ENCODE results near the gene CCDC184.
"Not testable (repeated sequence)": the region's sequence is repeated elsewhere in the genome, so short reads cannot be mapped to it uniquely, and the experiment has no call there.

CCDC184 gene

DNA sequence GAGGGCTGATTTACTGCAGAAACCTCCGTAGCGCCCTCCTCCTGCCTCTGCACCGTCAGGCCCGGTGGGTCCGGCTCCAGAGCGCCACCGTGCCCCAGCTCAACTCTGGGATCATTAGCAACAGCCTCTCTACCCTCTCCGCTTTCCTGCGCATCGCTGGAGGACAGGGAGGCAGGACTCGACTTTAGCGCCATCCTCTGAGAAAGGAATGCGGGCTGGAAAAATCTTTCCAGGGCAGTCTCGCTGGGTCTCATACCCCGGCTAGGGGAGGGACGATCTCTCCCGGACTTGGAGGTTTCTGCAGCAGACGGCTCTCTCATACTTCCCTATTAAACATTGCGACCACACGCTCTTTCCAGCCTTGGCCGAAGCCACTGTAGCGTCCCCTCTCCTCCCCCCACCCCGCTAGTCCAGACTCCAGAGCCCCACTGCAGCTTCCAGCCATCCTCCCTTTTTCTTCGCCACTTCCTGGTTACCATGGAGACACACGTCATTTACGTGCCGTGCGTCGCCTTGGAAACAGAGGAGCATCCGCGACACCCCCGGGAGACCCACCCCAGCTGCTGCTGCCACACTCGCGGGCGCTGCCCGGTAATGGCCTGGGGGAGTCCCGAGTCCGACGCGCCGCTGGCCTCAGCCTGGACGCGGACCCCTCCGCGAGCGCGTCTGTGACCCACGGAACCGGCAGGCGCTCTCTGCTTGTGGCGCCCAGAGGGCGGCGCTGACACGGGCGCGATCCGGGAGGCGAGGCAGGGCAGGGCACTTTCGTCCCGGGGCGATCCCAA lies at the start of gene CCDC184:
Gene CCDC184 (plus strand): TSS at position 554 of the 785 bp plus-strand sequence. CDS start 479 bp downstream, outside the sequence.
- peak; percentile 17 to 51 (median 27) for DNase-seq

DNA sequence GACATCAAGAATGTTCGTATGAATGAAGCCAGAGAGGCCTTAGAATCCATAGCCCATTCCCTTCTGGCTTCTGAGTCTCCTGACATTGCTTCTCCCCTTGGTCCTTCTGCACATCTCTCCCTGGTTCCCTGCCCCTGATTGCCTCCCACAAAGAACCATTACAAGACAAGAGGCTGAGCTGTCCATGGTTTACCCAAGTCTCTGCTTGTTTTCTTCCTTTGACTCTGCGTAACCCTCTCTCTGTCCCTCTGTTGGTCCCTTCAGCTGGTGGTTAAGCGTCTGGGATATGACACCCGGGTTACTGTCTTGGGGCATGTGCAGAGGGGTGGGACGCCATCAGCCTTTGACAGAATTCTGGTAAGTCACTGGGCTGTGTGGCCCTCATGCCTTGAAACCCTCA lies 48.4 kb upstream of the CCDC184 start:
- DNase-seq, result no peak

DNA sequence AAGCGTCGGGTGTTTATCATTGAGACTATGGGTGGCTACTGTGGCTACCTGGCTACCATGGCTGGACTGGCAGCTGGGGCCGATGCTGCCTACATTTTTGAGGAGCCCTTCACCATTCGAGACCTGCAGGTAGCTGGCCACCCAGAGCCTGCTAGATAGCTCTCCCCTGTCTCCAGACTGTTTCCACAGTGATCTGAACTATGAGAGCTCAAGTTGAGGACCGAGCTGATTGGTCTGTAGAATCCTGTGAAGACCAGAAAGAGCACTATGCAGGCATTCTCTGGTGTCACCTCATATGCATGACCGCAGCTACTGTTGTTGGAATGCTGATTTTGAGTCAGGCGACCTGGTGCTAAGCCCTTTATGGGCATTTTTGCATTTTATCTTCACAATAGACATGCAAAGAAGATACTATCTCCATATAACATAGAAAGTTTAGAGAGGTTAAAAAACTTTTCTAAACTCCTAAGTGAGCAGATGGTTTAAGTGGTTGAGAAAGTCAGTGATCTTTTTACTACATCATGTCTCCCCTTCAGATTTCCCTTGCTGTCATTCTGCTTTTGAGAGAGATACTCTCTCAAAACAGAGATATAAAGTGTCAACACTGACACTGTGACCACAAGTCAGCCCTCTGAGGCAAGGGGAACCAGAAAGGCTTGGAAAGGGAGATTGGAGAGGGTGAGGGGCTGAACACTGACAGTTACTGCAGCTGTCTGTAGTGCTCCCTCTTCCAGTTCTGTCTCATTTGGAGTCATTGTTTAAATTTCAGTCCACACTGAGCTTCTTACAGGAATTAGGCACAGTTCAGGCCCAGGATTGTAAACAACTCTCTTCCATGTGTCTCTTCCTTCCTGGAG lies 40.4 kb upstream of the CCDC184 start:
- no peak for DNase-seq

- no peak for DNase-seq
These were observed 39.5 kb upstream of the CCDC184 start for GRCh38 chr12:48143898-48144297.

DNA sequence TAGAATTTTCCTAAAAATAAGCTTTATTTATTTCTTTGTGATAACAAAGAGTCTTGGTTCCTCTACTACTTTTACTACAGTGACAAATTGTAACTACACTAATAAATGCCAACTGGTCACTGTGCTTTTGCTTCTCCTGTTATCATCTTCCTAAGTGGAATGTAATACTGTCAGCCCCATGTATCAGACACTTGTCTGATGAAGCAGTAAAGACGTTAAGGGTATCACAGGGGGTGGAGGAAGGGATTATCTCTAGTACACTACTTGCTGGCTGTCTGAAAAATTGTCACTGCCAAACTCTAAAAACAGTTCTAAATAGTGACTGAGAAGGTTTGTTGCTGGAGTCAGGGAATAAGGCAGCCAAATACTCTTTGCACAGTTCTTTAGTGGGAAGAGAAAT lies 37.5 kb upstream of the CCDC184 start:
- DNase-seq, result no peak

DNA sequence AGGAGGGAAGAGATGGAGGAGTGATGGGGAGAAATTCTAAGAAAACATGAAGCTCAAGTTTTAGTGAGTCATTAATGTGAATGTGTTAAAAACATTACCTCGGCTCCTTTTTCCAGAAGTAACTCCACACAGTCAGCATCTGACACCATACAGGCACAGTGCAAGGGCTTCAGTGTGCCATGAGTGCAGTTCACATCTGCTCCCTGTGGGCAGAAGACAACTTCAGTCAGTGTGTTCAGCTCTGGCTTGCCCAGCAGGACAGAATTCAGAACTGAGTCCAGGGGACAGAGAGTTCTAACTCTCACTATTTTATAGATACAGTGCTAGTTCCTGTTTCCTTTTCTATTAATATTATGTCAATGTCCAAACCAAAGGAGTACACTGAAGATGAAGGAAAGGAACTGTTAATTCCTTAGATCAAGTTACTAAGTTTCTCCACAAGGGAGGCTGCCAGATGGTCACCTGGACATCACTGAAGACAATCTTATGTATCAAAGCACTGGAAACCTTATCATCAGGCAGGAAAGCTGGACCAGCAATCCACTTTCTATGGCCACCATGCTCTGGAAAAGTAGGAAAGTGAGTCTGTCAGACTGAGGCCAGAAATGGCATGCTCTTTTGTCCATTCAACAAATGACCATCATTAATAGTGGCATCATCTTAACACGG lies 32.2 kb upstream of the CCDC184 start:
- no peak for DNase-seq

GRCh38 chr12:48155786-48156185 lies 27.7 kb upstream of the CCDC184 start:
- not testable (repeated sequence) for DNase-seq

DNA sequence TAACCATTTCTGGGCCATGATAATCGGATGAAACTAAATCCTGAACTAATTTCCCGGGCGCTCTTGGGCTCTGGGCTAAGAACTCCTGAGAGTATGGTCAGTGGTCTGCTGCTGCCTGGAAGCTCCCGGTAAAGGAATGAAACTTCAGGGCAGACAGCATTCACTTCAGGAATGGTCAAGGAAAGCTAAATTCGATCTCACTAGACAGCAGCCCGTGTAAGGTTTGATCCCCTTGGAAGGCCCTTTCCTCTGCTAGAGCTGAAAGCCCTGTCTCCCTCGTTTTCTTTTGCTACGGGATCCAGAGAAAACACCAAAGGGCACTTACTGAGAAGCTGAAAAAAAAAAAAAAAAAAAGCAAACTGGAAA lies 26.8 kb upstream of the CCDC184 start:
- no peak for DNase-seq

DNA sequence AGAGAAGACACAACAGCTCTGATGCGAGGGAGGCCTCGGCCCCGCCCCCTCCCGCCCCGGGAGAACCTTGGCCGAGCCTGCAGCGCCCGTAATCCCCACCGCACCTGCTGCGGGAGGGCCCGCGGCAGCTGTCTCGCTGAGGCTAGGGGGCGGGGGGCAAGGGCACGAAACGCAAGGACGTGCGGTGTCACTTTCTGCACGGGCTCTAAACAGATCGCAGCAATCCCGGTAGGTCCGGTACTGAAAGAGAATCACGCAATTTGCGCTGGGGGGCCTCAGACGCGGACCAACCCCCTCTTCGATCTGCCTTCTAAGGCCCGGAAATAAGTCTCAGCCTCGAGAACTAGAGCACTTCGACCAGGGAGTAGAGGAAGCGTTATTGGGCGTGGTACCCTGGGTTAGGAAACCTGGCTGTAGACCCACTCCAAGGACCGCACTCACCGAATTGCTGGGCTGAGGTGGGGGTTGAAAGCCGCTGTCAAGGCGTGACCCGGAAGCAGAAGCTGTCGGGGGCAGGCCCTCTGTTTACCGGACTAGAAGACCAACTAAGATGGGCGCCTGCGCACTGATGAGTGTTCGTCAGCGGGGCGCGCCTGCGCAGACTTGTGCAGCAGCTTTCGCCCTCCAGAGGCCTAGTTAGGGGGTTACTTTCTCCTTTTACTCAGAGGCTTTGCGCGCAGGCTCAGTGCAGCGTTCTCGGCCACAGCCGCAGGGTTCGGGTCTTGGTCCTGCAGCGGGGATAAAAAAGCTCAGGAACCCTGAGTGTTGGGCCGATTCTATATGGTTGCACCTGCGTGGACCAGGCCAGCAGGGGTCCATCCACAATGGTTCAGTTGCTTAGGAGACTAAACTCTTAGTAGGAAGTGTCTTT lies 26.2 kb upstream of the CCDC184 start, which contains the start of gene ASB8:
Gene ASB8 (minus strand): TSS at position 498 of the 871 bp plus-strand sequence. CDS start 4,019 bp downstream, outside the sequence.
- DNase-seq, result peak; percentile 97 to 98 (median 98)

DNA sequence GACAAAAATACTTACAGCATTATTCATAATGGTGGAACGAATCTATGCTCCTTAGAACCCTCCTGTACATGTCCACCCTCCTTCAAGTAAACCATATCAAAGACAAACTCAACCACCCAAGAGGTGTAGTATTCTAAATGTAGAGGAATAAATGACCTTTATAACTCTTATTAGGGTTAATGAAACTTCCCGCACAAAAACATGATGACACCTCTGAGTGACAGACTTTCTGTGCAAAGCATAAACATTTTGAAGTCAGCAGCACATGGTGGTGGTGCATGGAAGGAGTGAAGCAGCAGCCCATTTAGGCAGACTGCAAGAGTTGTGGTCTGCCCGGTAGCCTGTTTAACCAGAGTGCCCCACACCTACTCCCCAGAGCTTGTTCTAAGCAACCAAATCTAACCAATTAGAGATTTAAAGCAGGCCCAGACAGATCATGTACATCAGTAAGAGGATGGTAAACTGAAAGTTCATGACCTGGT lies 25.5 kb upstream of the CCDC184 start:
- DNase-seq, result no peak

DNA sequence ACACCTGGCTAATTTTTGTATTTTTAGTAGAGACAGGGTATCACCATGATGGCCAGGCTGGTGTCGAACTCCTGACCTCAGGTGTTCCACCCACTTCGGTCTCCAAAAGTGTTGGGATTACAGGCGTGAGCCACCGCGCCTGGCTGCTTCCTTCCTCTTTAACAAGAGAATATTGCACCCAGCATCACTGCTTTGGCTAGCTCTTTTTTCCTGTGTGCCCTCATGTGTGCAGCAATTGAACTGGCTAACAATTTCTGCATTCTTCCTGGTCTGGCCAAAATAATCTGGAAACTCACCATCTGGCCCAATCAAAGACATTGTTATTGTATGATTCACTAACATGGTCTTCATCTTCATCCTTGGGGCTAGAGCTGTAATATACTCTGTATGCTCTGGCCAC lies 23.4 kb upstream of the CCDC184 start:
- no peak for DNase-seq

DNA sequence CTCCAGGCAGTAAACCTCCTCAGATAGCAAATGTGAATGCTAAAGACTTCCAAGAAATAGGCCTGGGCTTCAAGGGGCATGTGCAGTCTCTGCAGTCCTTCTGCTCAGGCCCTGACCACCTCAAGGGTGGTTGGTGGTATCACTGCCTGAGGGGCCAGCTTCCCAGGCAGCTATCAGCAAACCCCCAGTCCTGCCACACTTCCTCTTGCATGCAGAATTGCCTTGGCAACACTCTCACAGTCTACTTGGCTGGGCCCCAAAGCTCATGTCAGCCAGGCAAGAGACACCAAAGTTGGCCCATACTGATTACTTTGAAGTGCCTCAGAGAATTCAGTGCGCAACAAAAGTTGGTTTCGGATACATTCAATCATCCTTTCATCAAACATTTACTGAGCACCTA lies 22.6 kb upstream of the CCDC184 start:
- DNase-seq, result no peak

- DNase-seq, result no peak
These were observed 20.2 kb upstream of the CCDC184 start for GRCh38 chr12:48163150-48163747.

DNA sequence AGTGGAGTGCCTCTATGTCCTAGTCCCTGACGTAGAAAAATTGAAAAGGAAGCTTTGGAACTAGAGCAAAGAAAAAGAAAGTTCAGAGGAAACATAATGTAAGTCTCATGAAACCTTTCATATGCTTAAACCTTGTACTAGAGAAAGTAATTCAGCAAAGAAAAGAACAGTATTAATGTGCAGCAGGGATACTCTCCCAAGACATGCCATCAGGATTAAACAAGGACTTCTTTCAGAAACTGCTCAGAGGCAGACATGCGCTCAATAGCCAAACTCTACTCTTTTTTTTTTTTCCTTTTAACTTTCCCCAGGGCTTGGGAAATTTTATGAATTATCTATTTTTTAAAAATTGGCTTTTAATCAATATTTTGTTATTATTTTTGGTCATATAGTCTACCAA lies 19.0 kb upstream of the CCDC184 start:
- DNase-seq, result no peak

DNA sequence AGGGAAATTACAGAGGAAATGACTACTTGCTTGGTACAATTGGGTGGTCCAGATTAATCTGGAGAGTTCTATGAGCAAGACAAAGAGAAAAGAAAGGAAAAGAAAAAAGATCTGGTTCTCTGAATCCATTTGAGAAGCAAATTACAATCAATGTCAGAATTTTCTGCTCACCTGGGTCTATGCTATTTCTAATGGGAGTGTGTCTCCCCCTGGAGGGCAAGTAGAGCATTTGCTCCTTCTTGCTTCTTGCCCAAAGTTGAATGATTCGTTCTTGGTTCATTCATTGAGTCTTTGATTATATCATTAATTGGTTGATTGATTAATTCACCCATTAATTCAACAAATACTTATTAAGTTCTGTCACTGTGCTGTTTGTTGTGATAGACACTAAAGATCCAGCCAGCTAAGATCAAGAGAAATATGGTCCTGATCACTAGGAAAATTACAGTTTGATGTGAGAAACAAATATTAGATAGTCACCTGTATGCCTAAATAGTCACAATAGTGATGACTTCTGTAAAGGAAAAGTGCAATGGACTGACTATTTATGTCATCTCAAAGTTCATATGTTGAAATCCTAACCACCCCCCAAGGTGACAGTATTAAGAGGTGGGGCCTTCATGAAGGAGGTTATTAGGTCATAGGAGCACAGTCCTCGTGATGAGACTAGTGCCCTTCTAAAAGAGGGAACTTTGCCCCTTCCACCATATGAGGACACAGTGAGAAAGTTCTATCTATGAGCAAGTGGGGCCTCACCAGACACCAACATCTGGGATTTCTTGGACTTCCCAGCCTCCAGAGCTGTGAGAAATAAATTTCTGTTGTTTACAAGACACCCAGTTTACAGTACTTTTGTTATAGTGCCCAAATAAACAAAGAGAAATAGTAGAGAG lies 18.1 kb upstream of the CCDC184 start:
- DNase-seq, result peak in 1 of 4 experiments; percentile 4

GRCh38 chr12:48169011-48169410 lies 14.4 kb upstream of the CCDC184 start:
- DNase-seq, result no peak

GRCh38 chr12:48175613-48176416 lies 7.6 kb upstream of the CCDC184 start:
- no peak for DNase-seq

GRCh38 chr12:48176417-48176751 lies 7.1 kb upstream of the CCDC184 start:
- no peak for DNase-seq

GRCh38 chr12:48177982-48178381 lies 5.5 kb upstream of the CCDC184 start:
- no peak for DNase-seq

- DNase-seq, result no peak
These were observed 4.0 kb upstream of the CCDC184 start for GRCh38 chr12:48179466-48179865.
